Measurements from ENCODE around the gene PLXDC2.

Gene PLXDC2

DNA sequence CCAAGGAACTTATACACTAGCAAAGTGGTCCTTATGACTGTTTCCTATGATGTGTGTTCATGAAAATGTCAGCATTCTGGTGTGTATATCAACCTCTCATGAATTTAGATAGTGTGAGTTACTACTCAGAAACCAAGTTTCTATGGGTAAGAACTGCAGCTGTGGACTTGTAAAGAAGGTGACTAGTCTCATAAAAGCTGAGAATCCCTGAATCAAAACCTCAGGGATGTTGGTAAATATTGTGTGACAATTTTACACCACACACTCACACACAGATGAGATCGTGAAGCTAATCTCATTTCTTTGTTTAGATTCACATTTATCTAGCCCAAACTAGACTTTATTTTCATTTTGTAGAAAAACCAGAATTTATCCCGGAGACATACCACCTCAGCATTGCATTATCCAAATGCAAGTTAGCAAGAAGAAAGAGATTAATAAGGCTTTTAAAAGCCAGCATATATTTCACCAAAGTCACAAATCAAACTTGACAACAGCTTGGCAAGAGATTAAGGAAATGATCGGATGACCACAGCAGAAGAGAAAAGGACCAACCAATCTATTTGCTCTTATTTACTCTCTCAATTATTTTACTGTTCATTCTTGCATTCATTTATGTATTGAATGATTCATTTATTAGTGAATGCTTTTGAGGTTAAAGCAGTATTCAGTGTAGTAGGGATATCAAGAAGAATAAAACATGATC lies 92.9 kb downstream of the PLXDC2 start:
- FAIRE-seq (no peak), DNase-seq (ENCODE audit: insufficient read length, low spot score) (no peak)
- TF ChIP-seq, protein P1, sequence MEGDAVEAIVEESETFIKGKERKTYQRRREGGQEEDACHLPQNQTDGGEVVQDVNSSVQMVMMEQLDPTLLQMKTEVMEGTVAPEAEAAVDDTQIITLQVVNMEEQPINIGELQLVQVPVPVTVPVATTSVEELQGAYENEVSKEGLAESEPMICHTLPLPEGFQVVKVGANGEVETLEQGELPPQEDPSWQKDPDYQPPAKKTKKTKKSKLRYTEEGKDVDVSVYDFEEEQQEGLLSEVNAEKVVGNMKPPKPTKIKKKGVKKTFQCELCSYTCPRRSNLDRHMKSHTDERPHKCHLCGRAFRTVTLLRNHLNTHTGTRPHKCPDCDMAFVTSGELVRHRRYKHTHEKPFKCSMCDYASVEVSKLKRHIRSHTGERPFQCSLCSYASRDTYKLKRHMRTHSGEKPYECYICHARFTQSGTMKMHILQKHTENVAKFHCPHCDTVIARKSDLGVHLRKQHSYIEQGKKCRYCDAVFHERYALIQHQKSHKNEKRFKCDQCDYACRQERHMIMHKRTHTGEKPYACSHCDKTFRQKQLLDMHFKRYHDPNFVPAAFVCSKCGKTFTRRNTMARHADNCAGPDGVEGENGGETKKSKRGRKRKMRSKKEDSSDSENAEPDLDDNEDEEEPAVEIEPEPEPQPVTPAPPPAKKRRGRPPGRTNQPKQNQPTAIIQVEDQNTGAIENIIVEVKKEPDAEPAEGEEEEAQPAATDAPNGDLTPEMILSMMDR (IDR thresholded peaks at IDR 0.05; ENCODE audit: insufficient read depth, missing control alignments): no peak

DNA sequence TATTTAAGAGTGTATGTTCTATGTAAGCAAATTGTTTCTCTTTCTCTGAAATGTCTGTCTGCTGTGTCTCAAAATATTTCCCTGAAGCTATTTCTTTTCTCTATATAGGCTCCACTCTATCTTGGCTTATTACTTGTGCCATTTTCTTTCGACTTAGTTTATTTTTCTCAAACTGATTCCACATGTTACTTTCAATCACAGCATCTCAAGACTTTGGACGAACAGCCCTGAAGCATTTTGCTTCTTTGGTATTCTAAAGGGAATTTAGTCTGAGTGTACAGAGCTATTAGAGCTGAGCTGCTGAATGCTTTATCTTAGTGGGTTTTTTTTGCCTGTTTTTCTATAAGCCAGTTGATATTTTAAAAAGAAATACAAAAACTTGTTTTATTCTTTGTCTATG lies 95.7 kb downstream of the PLXDC2 start:
- no peak for FAIRE-seq
- TF ChIP-seq, protein P1 (IDR thresholded peaks at IDR 0.05; ENCODE audit: insufficient read depth, missing control alignments): no peak
- DNase-seq (ENCODE audit: insufficient read length, low spot score): no peak

DNA sequence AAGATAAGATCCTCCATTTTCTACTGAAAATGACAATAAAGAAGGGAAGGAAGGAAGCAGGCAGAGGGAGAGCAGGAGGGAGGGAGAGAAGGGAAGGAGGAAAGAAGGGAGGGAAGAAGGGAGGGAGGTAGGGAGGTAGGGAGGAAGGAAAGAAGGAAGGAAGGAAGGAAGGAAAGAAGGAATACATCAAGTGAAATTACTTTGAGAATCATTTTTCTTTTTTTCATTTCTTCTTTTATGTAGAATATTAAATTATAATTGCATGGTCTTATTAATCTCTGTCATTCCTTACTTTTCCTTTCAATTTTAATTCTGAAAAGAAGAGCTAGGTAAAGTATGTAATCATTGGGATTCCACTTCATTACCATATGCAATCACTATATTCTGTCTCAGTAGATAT lies 97.8 kb downstream of the PLXDC2 start:
- FAIRE-seq: no peak
- DNase-seq (ENCODE audit: insufficient read length, low spot score): no peak
- TF ChIP-seq, protein P1 (IDR thresholded peaks at IDR 0.05; ENCODE audit: insufficient read depth, missing control alignments): no peak

DNA sequence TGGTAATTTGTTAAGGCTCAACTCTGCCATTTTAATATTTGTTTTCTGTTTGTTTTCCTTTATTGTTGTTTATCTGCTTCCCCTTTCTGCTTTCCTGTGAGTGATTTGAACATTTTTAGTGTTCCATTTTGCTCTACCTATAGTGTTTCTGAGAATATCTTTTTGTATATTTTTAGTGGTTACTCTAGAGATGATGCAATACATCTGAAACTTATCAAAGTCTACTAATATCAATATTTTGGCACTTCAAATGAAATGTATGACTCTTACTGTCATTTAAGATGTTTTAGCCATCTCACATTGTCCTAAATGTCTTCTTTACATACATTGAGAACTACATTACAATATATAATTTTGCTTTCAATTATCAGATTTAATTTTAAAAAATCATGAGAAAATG lies 98.9 kb downstream of the PLXDC2 start:
- DNase-seq (ENCODE audit: insufficient read length, low spot score): no peak
- TF ChIP-seq, protein P1 (IDR thresholded peaks at IDR 0.05; ENCODE audit: insufficient read depth, missing control alignments): no peak
- FAIRE-seq: no peak

DNA sequence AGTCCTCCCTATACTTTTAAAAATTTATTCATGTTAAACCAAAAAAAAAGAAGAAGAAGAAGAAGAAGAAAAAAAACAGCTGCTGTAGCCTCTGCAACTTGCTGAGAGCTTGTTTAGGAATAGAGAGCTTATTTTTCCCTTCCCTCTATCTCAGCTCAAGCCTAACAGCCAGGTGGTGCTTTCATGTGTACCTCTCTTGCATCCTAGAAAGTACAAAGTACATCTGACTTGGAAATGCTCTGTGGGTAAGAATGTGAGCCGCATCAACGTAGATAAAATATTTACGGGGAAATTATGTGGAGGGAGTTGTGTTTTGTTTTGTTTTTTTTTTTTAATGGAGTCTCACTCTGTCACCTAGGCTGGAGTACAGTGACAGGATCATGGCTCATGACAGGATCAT lies 99.6 kb downstream of the PLXDC2 start:
- TF ChIP-seq, protein P1 (IDR thresholded peaks at IDR 0.05; ENCODE audit: insufficient read depth, missing control alignments): no peak
- FAIRE-seq (no peak), DNase-seq (ENCODE audit: insufficient read length, low spot score) (no peak)

DNA sequence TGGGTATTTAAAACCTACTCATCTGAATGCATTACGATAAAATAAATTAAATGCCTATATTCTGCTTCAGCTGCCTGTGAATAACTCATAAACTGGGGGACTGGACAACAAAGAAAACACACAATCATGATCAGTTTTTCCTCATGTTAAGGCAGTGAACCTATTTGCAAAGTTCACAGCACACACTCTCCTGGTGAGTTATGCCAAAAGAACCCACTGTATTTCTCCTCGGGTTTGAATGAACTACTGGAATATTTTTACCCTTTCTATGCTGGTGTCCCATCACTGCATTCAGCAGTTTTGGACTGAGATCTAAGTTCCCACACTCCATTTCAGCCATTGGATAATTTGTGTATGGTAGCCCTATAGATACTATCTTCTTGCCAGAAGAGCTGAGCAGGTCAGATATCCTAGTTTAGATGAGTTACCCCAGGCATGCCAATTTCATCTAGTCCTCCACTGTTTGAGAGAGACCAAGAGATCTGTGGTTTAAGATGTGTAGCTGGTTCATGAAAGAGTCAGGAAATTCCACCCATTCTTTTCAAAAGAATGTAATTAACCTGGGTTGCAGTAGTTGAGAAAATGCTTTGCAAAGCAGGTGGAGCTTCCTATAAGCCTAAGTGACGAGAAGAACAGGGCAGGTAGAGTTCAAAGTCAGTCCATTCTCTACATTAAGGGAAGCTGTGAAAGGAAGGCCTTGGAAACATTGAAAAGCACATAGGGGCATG lies 101.7 kb downstream of the PLXDC2 start:
- FAIRE-seq: no peak
- DNase-seq (ENCODE audit: insufficient read length, low spot score): no peak
- TF ChIP-seq, protein P1 (IDR thresholded peaks at IDR 0.05; ENCODE audit: insufficient read depth, missing control alignments): no peak

DNA sequence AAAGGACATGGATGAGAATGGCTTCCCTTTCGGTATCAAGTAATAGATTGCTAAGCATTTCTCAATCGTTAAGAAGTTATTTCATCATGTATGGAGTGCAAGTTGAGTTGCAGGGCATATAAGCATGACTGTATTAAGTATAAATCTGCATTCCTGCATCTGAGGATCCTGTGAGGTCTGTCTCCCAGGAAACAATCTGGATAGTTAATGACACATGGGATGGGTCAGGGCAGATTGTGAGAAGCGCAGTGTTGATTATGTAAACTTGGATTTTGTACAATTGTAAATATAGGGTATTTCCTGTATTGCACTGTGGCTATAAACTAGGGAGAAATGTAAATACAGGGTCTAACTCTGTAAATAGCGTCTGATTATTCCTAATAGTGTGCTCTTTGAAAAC lies 102.6 kb downstream of the PLXDC2 start:
- DNase-seq (ENCODE audit: insufficient read length, low spot score) (no peak), FAIRE-seq (no peak)
- TF ChIP-seq, protein P1 (IDR thresholded peaks at IDR 0.05; ENCODE audit: insufficient read depth, missing control alignments): no peak

Measured in D721Med (cell line).